Measurements from ENCODE around the gene DESI2.

DESI2 gene

GRCh38 chr1:244628789-244629188, 24.1 kb upstream of the DESI2 start:
- TF ChIP-seq CTCF (IDR thresholded peaks at IDR 0.05) = no peak

GRCh38 chr1:244633140-244633539, 19.8 kb upstream of the DESI2 start:
- no peak for TF ChIP-seq CTCF (IDR thresholded peaks at IDR 0.05)

GRCh38 chr1:244634546-244634945, 18.4 kb upstream of the DESI2 start:
- no peak for TF ChIP-seq CTCF (IDR thresholded peaks at IDR 0.05)

GRCh38 chr1:244636488-244637259, 16.3 kb upstream of the DESI2 start:
- no peak for TF ChIP-seq CTCF (IDR thresholded peaks at IDR 0.05)

- TF ChIP-seq CTCF (IDR thresholded peaks at IDR 0.05) = no peak
Measured at GRCh38 chr1:244639561-244639960, 13.4 kb upstream of the DESI2 start.

GRCh38 chr1:244640917-244641316, 12.0 kb upstream of the DESI2 start:
- TF ChIP-seq CTCF (IDR thresholded peaks at IDR 0.05) = no peak

GRCh38 chr1:244642526-244642925, 10.4 kb upstream of the DESI2 start:
- TF ChIP-seq CTCF (IDR thresholded peaks at IDR 0.05) = no peak

- no peak for TF ChIP-seq CTCF (IDR thresholded peaks at IDR 0.05)
Measured at GRCh38 chr1:244642988-244643387, 9.9 kb upstream of the DESI2 start.
